ENCODE data around the gene RNF168.
"Not testable (repeated sequence)": the region's sequence is repeated elsewhere in the genome, so short reads cannot be mapped to it uniquely, and the experiment has no call there.

Gene RNF168, protein sequence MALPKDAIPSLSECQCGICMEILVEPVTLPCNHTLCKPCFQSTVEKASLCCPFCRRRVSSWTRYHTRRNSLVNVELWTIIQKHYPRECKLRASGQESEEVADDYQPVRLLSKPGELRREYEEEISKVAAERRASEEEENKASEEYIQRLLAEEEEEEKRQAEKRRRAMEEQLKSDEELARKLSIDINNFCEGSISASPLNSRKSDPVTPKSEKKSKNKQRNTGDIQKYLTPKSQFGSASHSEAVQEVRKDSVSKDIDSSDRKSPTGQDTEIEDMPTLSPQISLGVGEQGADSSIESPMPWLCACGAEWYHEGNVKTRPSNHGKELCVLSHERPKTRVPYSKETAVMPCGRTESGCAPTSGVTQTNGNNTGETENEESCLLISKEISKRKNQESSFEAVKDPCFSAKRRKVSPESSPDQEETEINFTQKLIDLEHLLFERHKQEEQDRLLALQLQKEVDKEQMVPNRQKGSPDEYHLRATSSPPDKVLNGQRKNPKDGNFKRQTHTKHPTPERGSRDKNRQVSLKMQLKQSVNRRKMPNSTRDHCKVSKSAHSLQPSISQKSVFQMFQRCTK

GRCh38 chr3:196503196-196504076 lies at the start of gene RNF168:
Gene RNF168 (minus strand): TSS chr3:196503768. CDS start chr3:196503173, 595 bp downstream.
- FAIRE-seq = no peak

DNA sequence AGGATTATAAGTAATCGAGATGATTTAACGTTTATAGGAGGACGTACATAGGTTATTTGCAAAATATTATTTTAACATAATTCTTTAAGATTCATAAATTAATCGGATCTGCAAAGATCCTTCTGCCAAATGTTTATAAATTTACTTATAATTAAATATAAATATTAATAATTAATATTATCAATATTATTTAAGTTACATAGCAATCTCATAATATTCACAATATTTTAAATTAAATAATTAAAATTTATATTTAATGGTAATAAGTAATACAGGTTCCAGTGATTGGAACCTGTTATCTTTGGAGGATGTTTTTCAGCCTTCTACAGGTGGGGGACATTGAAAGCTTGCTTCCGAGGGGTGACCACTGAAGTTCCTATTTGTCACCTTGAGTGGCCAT lies 48.7 kb upstream of the RNF168 start:
- FAIRE-seq = peak; percentile 60

GRCh38 chr3:196550172-196550571 lies 46.6 kb upstream of the RNF168 start:
- not testable (repeated sequence) for FAIRE-seq

- FAIRE-seq = not testable (repeated sequence)
These were observed 45.7 kb upstream of the RNF168 start for GRCh38 chr3:196549312-196549711.

GRCh38 chr3:196547067-196547466 lies 43.5 kb upstream of the RNF168 start:
- FAIRE-seq = no peak

GRCh38 chr3:196546537-196546936 lies 43.0 kb upstream of the RNF168 start:
- FAIRE-seq = no peak

DNA sequence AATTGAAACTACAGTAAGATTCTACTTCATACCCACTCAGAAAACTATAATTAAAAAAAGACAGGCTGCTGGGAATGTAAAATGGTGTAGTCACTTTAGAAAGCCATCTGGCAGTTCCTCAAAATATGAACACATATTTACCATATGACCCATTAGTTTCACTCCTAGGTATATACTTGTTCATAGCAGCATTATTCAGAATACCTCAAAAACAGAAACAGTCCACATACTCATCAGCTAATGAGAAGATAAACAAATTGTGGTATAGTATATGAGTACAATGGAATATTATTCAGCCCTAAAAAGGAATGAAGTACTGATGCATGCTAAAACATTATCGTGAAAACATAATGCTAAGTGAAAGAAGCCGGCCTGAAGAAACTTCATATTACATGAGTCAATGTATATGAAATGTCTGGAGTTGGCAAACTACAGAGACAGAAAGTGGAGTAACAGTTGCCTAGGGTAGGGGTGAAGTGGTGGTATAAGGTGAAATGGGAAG lies 41.0 kb upstream of the RNF168 start:
- no peak for FAIRE-seq

DNA sequence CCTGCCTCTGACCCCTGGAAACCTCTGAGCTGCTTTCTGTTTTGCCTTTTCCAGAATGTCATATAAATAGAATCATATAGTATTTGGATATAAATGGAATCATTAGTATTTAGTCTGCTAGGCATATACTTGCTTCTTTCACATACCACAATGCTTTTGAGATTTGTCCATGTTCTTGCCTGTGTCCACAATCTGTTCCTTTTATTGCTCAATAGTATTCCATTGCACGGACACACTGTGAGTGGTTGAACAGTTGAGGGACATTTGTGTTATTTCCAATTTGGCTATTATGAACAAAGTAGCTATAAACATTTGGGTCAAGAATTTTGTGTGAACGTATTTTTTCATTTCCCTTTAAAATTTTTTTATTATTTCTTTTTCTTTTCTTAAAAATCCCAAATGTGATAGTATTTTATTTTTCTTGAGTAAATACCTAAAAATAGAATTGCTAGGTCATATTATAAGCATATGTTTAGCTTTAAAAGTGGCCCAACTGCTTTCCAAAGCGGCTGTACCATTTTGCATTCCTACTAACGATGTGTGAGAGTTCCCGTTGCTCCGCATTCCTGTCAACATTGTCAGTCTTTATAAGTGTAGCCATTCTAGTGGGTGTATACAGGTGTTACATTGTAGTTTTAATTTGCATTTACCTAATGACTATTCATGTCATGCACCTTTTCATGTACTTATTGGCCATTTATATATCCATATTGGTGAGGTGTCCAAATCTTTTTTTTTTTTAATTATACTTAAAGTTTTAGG lies 38.3 kb upstream of the RNF168 start:
- no peak for FAIRE-seq

DNA sequence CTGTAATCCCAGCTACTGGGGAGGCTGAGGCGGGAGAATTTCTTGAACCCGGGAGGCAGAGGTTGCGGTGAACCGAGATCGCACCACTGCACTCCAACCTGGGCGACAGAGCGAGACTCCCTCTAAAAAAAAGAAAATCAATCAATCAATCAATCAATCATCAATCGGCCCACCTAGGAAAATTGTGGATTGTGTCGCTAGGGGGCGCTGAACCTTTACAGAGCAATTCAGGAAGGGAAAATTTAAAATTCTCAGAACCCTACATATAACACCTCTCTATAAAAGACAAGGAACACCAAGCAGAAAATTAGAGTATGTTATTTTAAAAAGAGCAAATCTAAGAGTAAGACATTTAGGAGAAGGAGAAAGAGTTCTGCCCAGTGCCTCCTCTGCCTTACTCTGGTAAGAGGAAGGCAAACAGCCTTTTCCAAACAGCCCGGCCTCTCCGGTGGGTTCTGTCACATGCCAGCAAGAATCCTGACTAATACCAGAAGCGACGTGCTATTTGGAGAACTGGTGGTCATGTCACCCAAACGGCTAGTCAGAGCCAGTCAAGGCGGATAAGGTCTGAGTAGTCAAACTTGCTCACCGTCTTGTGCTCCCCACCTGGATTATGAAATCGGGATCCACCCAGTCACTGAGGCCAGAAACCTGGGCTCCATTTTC lies 33.9 kb upstream of the RNF168 start:
- FAIRE-seq = no peak

- FAIRE-seq = no peak
These were observed 29.7 kb upstream of the RNF168 start for GRCh38 chr3:196533260-196533681.

- FAIRE-seq = no peak
These were observed 27.9 kb upstream of the RNF168 start for GRCh38 chr3:196531418-196531817.

- no peak for FAIRE-seq
These were observed 25.2 kb upstream of the RNF168 start for GRCh38 chr3:196528639-196529233.

DNA sequence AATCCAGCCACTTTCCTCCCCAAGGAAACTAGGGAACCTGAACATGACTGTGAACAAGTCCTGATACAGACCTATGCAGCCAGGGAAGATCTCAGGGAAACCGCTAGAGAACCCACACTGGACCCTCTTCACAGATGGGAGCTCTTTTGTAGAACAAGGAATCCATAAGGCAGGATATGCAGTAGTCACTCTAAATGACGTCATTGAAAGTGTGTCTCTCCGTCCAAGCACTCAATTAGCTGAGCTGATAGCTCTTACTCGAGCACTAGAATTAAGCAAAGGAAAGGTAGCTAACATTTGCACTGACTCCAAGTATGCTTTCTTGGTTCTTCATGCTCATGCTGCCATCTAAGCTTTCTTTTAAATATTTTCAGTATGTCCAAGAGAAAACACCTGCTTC lies 21.6 kb upstream of the RNF168 start:
- no peak for FAIRE-seq

DNA sequence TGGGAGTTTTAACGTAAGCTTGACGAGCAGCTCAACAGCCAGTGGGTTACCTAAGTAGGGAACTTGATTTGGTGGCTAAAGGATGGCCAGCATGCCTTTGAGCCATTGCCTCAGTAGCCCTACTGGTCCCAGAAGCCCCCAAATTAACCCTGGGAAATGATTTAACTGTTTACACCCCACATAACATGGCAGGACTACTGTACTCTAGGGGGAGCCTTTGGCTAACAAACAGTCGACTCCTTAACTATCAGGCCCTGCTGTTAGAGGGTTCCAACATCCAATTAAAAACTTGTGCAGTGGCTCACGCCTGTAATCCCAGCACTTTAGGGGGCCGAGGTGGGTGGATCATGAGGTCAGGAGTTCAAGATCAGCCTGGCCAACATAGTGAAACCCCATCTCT lies 21.0 kb upstream of the RNF168 start:
- no peak for FAIRE-seq

DNA sequence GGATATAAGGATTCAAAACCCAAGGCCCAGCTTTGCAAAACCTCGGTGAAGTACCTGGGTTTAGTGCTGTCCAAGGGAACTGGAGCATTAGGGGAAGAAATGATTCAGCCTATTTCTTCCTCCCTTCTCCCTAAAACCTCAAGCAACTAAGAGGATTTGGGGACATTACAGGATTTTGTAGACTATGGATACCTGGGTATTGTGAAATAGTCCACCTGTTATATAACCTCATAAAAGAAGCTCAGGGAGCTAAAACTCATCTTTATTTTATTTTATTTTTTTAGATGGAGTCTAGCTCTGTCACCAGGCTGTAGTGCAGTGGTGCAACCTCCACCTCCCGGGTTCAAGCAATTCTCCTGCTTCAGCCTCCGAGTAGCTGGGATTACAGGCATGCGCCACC lies 20.3 kb upstream of the RNF168 start:
- no peak for FAIRE-seq

GRCh38 chr3:196521291-196521690 lies 17.7 kb upstream of the RNF168 start:
- FAIRE-seq = not testable (repeated sequence)

DNA sequence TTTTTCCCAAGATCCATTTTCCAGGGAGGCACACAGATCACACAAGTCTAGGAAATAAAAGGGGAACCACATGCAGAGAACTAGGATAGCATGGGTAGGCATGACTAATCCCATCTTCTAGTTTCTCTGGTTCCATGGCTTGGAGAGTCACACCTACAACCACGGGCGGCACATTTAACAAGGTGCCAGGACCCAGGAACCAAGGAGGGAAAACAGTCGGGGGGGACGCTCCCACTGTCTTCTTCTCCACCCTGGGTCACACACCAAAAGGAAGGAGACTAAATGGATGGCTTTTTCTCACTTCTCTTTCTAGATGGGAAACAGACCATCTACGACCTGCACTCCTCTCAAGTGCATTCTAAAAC lies 16.1 kb upstream of the RNF168 start:
- FAIRE-seq = no peak

GRCh38 chr3:196518966-196519717 lies 15.6 kb upstream of the RNF168 start:
- no peak for FAIRE-seq

- no peak for FAIRE-seq
These were observed 14.4 kb upstream of the RNF168 start for GRCh38 chr3:196517919-196518318.

DNA sequence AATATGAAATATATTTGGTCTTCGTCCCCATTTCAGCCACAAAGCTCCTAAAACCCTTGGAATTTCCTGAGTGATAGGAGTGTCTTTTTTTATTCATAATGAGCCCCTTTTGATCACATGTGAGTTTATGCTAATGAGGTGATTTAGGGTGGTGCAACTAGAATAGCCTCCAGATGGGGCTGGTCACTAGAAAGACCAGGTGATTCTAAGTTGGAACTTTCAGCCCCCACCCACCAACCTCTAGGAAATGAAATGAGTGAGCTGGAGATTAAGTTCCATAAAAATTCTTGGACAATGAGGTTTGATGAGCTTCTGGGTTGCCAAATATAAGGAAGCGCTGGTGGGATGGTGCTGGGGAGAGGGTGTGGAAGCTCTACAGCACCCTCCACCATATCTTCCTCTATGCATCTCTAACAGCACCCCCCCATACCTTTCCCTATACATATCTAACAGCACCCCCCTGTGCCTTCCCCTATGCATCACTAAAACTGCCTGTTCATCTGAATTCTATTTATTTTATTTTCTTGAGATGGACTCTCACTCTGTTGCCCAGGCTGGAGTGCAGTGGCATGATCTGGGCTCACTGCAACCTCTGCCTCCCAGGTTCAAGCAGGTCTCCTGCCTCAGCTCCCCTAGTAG lies 13.7 kb upstream of the RNF168 start:
- FAIRE-seq = no peak

Measured in endometrium (tissue), 2 donors.